ENCODE measurements around the gene ZSCAN9.

Gene ZSCAN9

GRCh38 chr6:28266962-28267694 lies 42.1 kb downstream of the ZSCAN9 start, which contains the start of gene ZSCAN26:
TSS of gene ZSCAN26 (plus strand) at chr6:28267143. CDS start at chr6:28271920, 4,777 bp downstream.
- DNase-seq (ENCODE audit: low read depth in 2 of 2): peak; percentile 69 to 78

- no peak for DNase-seq (ENCODE audit: low read depth in 2 of 2)
Measured at GRCh38 chr6:28267695-28268059, 42.6 kb downstream of the ZSCAN9 start.

GRCh38 chr6:28269492-28269891 lies 44.4 kb downstream of the ZSCAN9 start:
- DNase-seq (ENCODE audit: low read depth in 2 of 2): no peak

- DNase-seq (ENCODE audit: low read depth in 2 of 2): no peak
Measured at GRCh38 chr6:28274888-28275287, 49.8 kb downstream of the ZSCAN9 start.

GRCh38 chr6:28277746-28278145 lies 52.7 kb downstream of the ZSCAN9 start:
- DNase-seq (ENCODE audit: low read depth in 2 of 2): no peak

GRCh38 chr6:28280595-28281287 lies 55.7 kb downstream of the ZSCAN9 start:
- DNase-seq (ENCODE audit: low read depth in 2 of 2): no peak

- DNase-seq (ENCODE audit: low read depth in 2 of 2): peak; percentile 32 to 37
Measured at GRCh38 chr6:28281288-28282064, 56.4 kb downstream of the ZSCAN9 start, which contains the start of gene PGBD1. TSS of gene PGBD1 (plus strand) at chr6:28281572. CDS start at chr6:28283814, 2,242 bp downstream.

- DNase-seq (ENCODE audit: low read depth in 2 of 2): no peak
Measured at GRCh38 chr6:28282926-28283325, 57.9 kb downstream of the ZSCAN9 start.
